Measurements from ENCODE around the gene NDRG2. TPM values are rescaled to one million over a fixed set of nuclear protein-coding genes. Genes with fewer than 3 reads are reported as not detected.

The NDRG2 gene
- polyA plus RNA-seq, 3 donors = 6.8 to 11.7 (median 11.1) TPM

DNA sequence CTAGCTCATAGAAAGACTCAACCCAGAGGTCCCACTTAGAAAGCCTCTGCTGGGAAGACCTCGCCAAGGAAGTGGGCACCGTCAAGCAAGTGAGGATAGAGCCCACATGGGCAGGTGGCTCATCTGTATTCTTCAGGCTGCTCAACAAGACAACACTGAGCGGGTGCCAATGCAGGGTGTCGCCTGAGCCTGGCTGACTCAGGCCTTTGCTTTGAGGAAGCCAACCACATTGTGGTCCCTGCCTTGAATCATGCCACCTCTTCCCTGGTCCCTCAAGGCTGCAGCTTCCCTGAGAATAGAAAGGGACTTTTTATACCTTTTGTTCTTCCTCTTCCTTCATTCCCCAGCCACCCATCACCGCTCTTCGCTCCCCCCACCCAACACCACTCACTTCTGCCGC, 11.9 kb upstream of the NDRG2 start:
- intact Hi-C loops (cut with micrococcal nuclease) = no loop called here
- Histone ChIP-seq H3K4me1 (ENCODE audit: control insufficient read depth in 1 of 2, insufficient read depth in 2 of 2, low read length in 2 of 2) (peaks cover 0 to 15% of the 10 kb centered on the region in 2 donors), H4K20me1 (ENCODE audit: insufficient read depth, low read length) (no peaks in the 10 kb centered on the region), H3K79me2 (ENCODE audit: insufficient read depth, low read length) (no peaks in the 10 kb centered on the region), H3K27ac (ENCODE audit: low read depth in 1 of 2, low read length in 2 of 2) (no peak overlapping the region), H3K9ac (ENCODE audit: insufficient read depth, low read length, poor library complexity, severe bottlenecking) (no peak overlapping the region), H2AFZ (ENCODE audit: insufficient read depth, low read depth, low read length, poor library complexity, severe bottlenecking) (no peak overlapping the region), H3K36me3 (replicated peaks in 1 of 2; ENCODE audit: control insufficient read depth in 1 of 2, insufficient read depth in 2 of 2, low read length in 2 of 2) (no peaks in the 10 kb centered on the region), H3K4me2 (replicated peaks; ENCODE audit: extremely low read depth, low read length, poor library complexity, severe bottlenecking) (no peak overlapping the region), H3K27me3 (ENCODE audit: control insufficient read depth in 2 of 2, insufficient read depth in 2 of 2, low read length in 2 of 2) (no peaks in the 10 kb centered on the region), H3K4me3 (replicated peaks in 1 of 3; ENCODE audit: low read depth in 2 of 3, low read length in 3 of 3) (no peak overlapping the region), H3K9me3 (replicated peaks in 1 of 2; ENCODE audit: control insufficient read depth in 1 of 2, insufficient read depth in 1 of 2, low read length in 2 of 2) (no peaks in the 10 kb centered on the region)
- Mint-ChIP-seq H3K27ac (no peak overlapping the region), H3K4me3 (no peak overlapping the region), H3K4me1 (peaks cover 23% of the 10 kb centered on the region), H3K9me3 (peaks cover 0 to 2% (median 0%) of the 10 kb centered on the region in 7 donors), H3K27me3 (ENCODE audit: low read depth in 3 of 3) (peaks cover 0 to 7% (median 5%) of the 10 kb centered on the region in 3 donors), H3K36me3 (no peaks in the 10 kb centered on the region)
- peak in 1 of 3 donors; percentile 54 for DNase-seq
- TF ChIP-seq, protein P1, sequence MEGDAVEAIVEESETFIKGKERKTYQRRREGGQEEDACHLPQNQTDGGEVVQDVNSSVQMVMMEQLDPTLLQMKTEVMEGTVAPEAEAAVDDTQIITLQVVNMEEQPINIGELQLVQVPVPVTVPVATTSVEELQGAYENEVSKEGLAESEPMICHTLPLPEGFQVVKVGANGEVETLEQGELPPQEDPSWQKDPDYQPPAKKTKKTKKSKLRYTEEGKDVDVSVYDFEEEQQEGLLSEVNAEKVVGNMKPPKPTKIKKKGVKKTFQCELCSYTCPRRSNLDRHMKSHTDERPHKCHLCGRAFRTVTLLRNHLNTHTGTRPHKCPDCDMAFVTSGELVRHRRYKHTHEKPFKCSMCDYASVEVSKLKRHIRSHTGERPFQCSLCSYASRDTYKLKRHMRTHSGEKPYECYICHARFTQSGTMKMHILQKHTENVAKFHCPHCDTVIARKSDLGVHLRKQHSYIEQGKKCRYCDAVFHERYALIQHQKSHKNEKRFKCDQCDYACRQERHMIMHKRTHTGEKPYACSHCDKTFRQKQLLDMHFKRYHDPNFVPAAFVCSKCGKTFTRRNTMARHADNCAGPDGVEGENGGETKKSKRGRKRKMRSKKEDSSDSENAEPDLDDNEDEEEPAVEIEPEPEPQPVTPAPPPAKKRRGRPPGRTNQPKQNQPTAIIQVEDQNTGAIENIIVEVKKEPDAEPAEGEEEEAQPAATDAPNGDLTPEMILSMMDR (IDR thresholded peaks at IDR 0.05) = no peak
- WGBS (ENCODE audit: insufficient coverage) = 81% methylated on average over 4 of the region's 7 CpGs

DNA sequence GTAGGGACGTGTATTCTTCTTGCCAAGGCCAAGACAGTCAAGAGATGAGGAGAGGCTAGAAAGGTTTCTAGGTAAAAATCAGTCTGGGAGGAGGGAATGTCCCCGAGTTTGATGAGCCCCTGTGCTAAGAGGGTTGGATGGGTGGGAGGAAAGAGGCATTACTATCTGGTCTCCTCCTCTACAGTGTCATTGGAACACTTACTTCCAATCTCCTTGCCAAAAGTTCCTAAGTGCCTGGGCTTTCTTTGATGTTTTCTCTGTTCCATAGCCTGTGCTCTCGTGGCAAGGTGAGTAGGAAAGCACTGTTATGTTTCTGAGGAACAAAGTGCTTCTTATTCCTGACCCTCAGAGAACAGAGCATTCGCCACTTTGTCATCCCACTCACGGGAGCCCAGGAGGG, 9.8 kb upstream of the NDRG2 start, which contains the start of gene RNASE13:
RNASE13 (minus strand) TSS at position 101 of the 400 bp plus-strand sequence. CDS start 519 bp downstream, outside the sequence.
- Histone ChIP-seq H3K4me3 (replicated peaks in 1 of 3; ENCODE audit: low read depth in 2 of 3, low read length in 3 of 3) (no peak within 1 kb of the TSS), H3K9me3 (replicated peaks in 1 of 2; ENCODE audit: control insufficient read depth in 1 of 2, insufficient read depth in 1 of 2, low read length in 2 of 2) (no peaks in the 10 kb centered on the region), H3K36me3 (replicated peaks in 1 of 2; ENCODE audit: control insufficient read depth in 1 of 2, insufficient read depth in 2 of 2, low read length in 2 of 2) (no peaks in the 10 kb centered on the region), H3K4me2 (replicated peaks; ENCODE audit: extremely low read depth, low read length, poor library complexity, severe bottlenecking) (no peak within 1 kb of the TSS), H3K79me2 (ENCODE audit: insufficient read depth, low read length) (no peaks in the 10 kb centered on the region), H3K4me1 (ENCODE audit: control insufficient read depth in 1 of 2, insufficient read depth in 2 of 2, low read length in 2 of 2) (peaks cover 0 to 15% of the 10 kb centered on the region in 2 donors), H3K27me3 (ENCODE audit: control insufficient read depth in 2 of 2, insufficient read depth in 2 of 2, low read length in 2 of 2) (no peaks in the 10 kb centered on the region), H2AFZ (ENCODE audit: insufficient read depth, low read depth, low read length, poor library complexity, severe bottlenecking) (no peak within 1 kb of the TSS), H3K27ac (ENCODE audit: low read depth in 1 of 2, low read length in 2 of 2) (no peak within 1 kb of the TSS), H4K20me1 (ENCODE audit: insufficient read depth, low read length) (no peaks in the 10 kb centered on the region), H3K9ac (ENCODE audit: insufficient read depth, low read length, poor library complexity, severe bottlenecking) (no peak within 1 kb of the TSS)
- H3K4me3 Mint-ChIP-seq = no peak within 1 kb of the TSS
- TF ChIP-seq, protein P1 (IDR thresholded peaks at IDR 0.05) = no peak
- H3K27me3 Mint-ChIP-seq (ENCODE audit: low read depth in 3 of 3) = peaks cover 3 to 11% (median 7%) of the 10 kb centered on the region in 3 donors
- intact Hi-C loops (cut with micrococcal nuclease) = no loop called here
- WGBS (ENCODE audit: insufficient coverage) = 98% methylated on average over 3 of the region's 5 CpGs
- peaks cover 0 to 2% (median 0%) of the 10 kb centered on the region in 7 donors for H3K9me3 Mint-ChIP-seq
- no peaks in the 10 kb centered on the region for H3K36me3 Mint-ChIP-seq
- no peak for DNase-seq
- H3K4me1 Mint-ChIP-seq = peaks cover 21% of the 10 kb centered on the region
- peak within 1 kb of the TSS in 2 of 7 donors; percentile 13 to 57 for H3K27ac Mint-ChIP-seq
